Psoas muscle (tissue), 8 donors: ENCODE measurements around the gene DAB2IP. TPM values are rescaled to one million over a fixed set of nuclear protein-coding genes. Genes with fewer than 3 reads are reported as not detected.
A peak's percentile ranks its signal among the peaks of the same experiment; 100 is the strongest.

Experiments
- ATAC-seq, 4 donors: fragments of 200-7000 bp; cut with Tn5 transposase; one replicate each; pipeline ENCODE4 v1.9.1; 2020; ENCODE audit warnings: moderate library complexity in 3 of 4, mild to moderate bottlenecking in 2 of 4
- DNase-seq, 2 donors: peaks; one replicate each; pipeline ENCODE4 v3.0.0-alpha.2; 2020
- H3K27ac ChIP-seq: fragments of 200-600 bp; one replicate; pipeline ENCODE4 v1.8.0; 2022
- H3K27me3 ChIP-seq, 3 donors: fragments of 200-600 bp in 1 of 3; one replicate each; pipeline versions ENCODE4 v1.6.1 to v1.8.0; 2013 to 2022; ENCODE audit warnings: low read length in 2 of 3, mild to moderate bottlenecking in 2 of 3, moderate library complexity in 1 of 3; ENCODE audit not compliant: insufficient read depth in 3 of 3
- H3K36me3 ChIP-seq, 2 donors: fragments of 200-600 bp in 1 of 2; one replicate each; pipeline versions ENCODE4 v1.6.1 to v1.8.0; 2013 to 2022; ENCODE audit warnings: low read depth in 1 of 2, mild to moderate bottlenecking in 1 of 2, moderate library complexity in 1 of 2; ENCODE audit not compliant: insufficient read depth in 1 of 2
- H3K4me1 ChIP-seq: fragments of 200-600 bp; one replicate; pipeline ENCODE4 v1.8.0; 2022
- H3K4me3 ChIP-seq: fragments of 200-600 bp; one replicate; pipeline ENCODE4 v1.8.0; 2022; ENCODE audit warnings: mild to moderate bottlenecking
- H3K9me3 ChIP-seq: fragments of 200-600 bp; one replicate; pipeline ENCODE4 v1.8.0; 2022
- CTCF ChIP-seq: fragments of 200-600 bp; IDR thresholded peaks from one replicate; pipeline ENCODE4 v1.8.0; 2022; ENCODE audit warnings: antibody characterized with exemption
- WGBS, 3 donors: extraction: QIAGEN DNeasy Blood & Tissue Kit; methylation state at CpG; one replicate each; pipeline versions ENCODE4 v1.1.6 to v1.1.7; 2013; 5-methylcytosine and 5-hydroxymethylcytosine counted together
- intact Hi-C, 2 donors: fragments of 100-400 bp; cut with DNase I; formaldehyde crosslinking; loops; one replicate each; pipeline versions ENCODE4 v1.11.0 to v1.14.2; 2022
- polyA plus RNA-seq, 3 donors: library from polyadenylated mRNA; stranded (reverse); fragments of 200-250 nt; gene quantifications; one replicate each; pipeline ENCODE4 v1.2.3, GENCODE V29; 2013
- total RNA-seq, 4 donors: library from RNA; stranded (reverse); fragmentation: NEBNext Ultra II Directional in 2 of 4; extraction: Animal tissue kit (Norgen Biotek cat#: 25700) in 2 of 4; gene quantifications; one replicate each; pipeline versions ENCODE4 v1.2.1 to v1.2.4, GENCODE V29; 2021 to 2023
- donor health status: healthy with polysubstance abuse.
- donor health status: DM: no; HTN: no; CAD: no; lungs with moderate emphysema.
- donor health status: Bipolar disorder and iron deficiency.
- donor health status: healthy.
- donor health status: DM: yes; HTN: yes; CAD: no.
- donor health status: DM: no; HTN: no; CAD: no.
- donor health status: DM: no; HTN: no; CAD: no.
- donor health status: DM: yes; HTN: yes; CAD: no.

DAB2IP gene
- total and polyA plus RNA-seq, 7 donors: 14.1 to 66.2 (median 33.4) TPM

- ATAC-seq (peak in 2 of 4 donors; percentile 35 to 37), DNase-seq (no peak)
- no peak for TF ChIP-seq CTCF
- Histone ChIP-seq H3K27ac (no peak overlapping the region), H3K27me3 (no peaks in the 10 kb centered on the region), H3K4me3 (no peak overlapping the region), H3K4me1 (peaks cover 5% of the 10 kb centered on the region), H3K9me3 (no peaks in the 10 kb centered on the region), H3K36me3 (peaks cover 0 to 23% of the 10 kb centered on the region in 2 donors)
- intact Hi-C loops: no loop called here
- WGBS, 3 donors: 80 to 83% (median 82%) methylated on average over 34 of the region's 34 CpGs
These were observed 171.0 kb downstream of the DAB2IP start for GRCh38 chr9:121822093-121823085.

GRCh38 chr9:121823451-121824169 lies 172.2 kb downstream of the DAB2IP start:
- 94 to 95% (median 95%) methylated on average over 13 of the region's 13 CpGs for WGBS, 3 donors
- H3K27ac ChIP-seq: no peak overlapping the region
- H3K9me3 ChIP-seq: no peaks in the 10 kb centered on the region
- no peak for TF ChIP-seq CTCF
- peaks cover 5% of the 10 kb centered on the region for H3K4me1 ChIP-seq
- DNase-seq: no peak
- H3K4me3 ChIP-seq: no peak overlapping the region
- H3K27me3 ChIP-seq: no peaks in the 10 kb centered on the region
- no peak for ATAC-seq
- H3K36me3 ChIP-seq: peaks cover 0 to 23% of the 10 kb centered on the region in 2 donors
- intact Hi-C loops: no loop called here

GRCh38 chr9:121824651-121825030 lies 173.2 kb downstream of the DAB2IP start:
- Histone ChIP-seq H3K9me3 (no peaks in the 10 kb centered on the region), H3K4me1 (peaks cover 5% of the 10 kb centered on the region), H3K27ac (no peak overlapping the region), H3K4me3 (no peak overlapping the region), H3K36me3 (peaks cover 0 to 23% of the 10 kb centered on the region in 2 donors), H3K27me3 (no peaks in the 10 kb centered on the region)
- TF ChIP-seq CTCF: no peak
- intact Hi-C loops: no loop called here
- WGBS, 3 donors: 68 to 86% (median 81%) methylated on average over 4 of the region's 4 CpGs
- ATAC-seq (peak in 3 of 4 donors; percentile 10 to 51 (median 39)), DNase-seq (no peak)

GRCh38 chr9:121825031-121825691 lies 173.7 kb downstream of the DAB2IP start:
- 65 to 79% (median 73%) methylated on average over 12 of the region's 12 CpGs for WGBS, 3 donors
- H3K36me3 ChIP-seq: peaks cover 0 to 23% of the 10 kb centered on the region in 2 donors
- H3K4me1 ChIP-seq: peaks cover 5% of the 10 kb centered on the region
- intact Hi-C loops: no loop called here
- no peak overlapping the region for H3K27ac ChIP-seq
- DNase-seq (no peak), ATAC-seq (peak in 3 of 4 donors; percentile 45 to 62 (median 48))
- no peaks in the 10 kb centered on the region for H3K27me3 ChIP-seq
- H3K4me3 ChIP-seq: no peak overlapping the region
- H3K9me3 ChIP-seq: no peaks in the 10 kb centered on the region
- no peak for TF ChIP-seq CTCF
